NCI-H2227 treated with DMSO at 0.1 percent for 48 hours (cell line): Measurements from ENCODE around the gene LYRM4.
"Not testable (repeated sequence)": the region's sequence is repeated elsewhere in the genome, so short reads cannot be mapped to it uniquely, and the experiment has no call there.

ENCODE experiments used
- DNase-seq: peaks from one replicate; lab custom pipeline; 2025; lab: John Stamatoyannopoulos, UW

LYRM4 gene

GRCh38 chr6:5081182-5081581, 179.6 kb downstream of the LYRM4 start:
- DNase-seq = no peak

GRCh38 chr6:5080574-5080973, 180.2 kb downstream of the LYRM4 start:
- no peak for DNase-seq

DNA sequence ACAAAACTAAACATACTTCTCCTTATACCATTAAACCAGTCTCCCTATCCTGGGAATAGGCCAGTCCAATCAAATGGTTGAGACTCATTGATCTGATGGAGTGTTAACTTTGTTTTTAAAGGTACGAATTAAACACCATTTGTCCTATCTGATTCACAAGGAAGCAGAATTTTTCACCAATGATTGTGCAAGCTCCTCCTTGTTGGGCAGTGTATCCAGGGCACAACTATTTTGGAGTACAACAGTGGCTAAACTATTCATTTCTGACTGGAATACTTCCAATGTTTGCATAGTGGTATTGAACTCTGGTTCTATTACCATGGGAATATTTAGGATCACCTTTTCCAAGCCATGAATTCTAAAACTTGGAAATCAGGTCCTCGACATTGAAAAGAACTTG, 181.1 kb downstream of the LYRM4 start:
- no peak for DNase-seq

DNA sequence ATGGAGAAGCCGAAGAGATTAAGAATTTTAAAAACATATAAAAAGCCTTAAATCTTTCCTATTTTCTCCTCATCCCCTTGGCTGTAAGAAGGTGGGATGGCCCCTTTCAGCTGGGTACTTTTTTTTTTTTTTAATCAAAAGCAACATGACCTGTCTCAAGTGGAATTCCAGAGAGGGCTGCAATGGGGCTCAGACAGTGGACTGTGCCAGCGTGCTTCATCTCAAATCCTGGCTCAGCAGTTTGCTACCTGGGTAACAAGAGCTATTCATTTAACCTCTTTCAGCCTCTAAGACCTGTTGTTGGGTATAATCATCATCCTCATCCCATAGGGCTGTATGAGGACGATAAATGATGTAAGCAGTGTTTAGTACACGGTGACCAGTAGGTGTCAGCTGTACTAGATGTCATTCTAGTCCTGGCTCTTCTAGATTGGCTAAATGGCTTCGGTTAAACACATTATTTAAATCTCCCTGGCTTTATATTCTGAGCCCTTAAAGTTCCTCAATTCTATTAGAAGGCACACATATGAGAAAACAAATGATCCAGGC, 182.6 kb downstream of the LYRM4 start:
- DNase-seq = no peak

DNA sequence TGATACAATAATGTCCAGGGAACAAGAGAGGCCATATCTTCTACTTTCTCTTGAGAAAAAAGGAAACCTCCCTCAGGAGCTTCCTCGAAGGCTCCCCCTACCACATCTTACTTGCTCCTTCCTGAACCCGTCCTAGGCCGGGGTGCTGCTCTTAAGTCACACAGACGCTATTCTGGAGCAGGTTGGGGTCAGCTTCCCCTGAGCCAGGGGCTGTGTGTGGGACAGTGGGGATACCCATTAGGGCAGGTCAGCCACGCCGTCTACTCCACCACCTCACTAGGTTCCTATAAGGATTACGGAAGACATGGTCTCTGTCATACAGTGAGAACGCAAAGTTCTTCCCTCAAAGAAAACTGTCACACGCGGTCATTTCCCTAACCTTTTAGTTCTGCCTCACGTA, 183.8 kb downstream of the LYRM4 start:
- no peak for DNase-seq

- DNase-seq = no peak
Observed at GRCh38 chr6:5073992-5074391, 186.8 kb downstream of the LYRM4 start.

GRCh38 chr6:5072440-5072839, 188.3 kb downstream of the LYRM4 start:
- DNase-seq = no peak

DNA sequence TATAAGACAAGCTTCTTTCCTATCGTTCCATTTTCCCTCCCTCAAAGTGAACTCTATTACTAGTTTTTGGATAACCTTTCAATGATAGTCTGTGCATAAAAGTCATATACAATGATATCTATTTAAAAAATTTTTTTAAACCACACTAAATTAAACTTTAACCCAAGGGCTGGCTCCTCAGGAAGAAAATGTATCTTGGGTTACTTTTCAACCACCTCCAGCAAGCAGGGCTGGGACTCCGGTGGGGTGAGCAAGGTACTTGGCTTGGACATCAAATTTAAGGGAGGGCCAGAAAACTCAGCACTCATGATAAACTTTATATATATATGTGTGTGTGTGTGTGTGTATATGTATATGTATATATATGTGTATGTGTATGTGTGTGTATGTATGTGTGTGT, 189.5 kb downstream of the LYRM4 start:
- no peak for DNase-seq

GRCh38 chr6:5068153-5068751, 192.5 kb downstream of the LYRM4 start:
- DNase-seq = no peak

GRCh38 chr6:5067305-5067704, 193.4 kb downstream of the LYRM4 start:
- DNase-seq = no peak

GRCh38 chr6:5066456-5067093, 194.2 kb downstream of the LYRM4 start:
- DNase-seq = no peak

DNA sequence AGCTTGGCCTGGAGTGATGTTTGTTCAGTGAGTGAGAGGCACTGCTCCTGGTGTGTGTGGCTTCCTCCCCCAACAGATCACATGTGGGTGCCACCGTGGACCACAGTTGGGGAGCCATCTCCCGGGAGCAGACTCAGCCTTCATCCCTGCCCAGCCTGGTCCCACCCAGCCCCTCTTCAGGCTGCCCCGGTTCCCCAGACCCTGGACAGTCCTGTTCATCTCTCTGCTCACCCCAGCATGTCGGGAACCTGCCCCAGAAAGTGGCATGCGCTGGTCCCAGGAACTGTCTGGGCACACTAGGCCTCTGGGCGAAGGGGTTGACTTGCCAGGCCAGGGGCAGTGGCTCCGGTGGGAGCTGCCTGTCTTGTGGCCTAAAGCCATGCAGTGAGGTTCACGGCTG, 197.1 kb downstream of the LYRM4 start:
- DNase-seq = no peak

GRCh38 chr6:5061152-5061551, 199.6 kb downstream of the LYRM4 start:
- DNase-seq = no peak

- DNase-seq = not testable (repeated sequence)
Observed at GRCh38 chr6:5060439-5060838, 200.3 kb downstream of the LYRM4 start.

DNA sequence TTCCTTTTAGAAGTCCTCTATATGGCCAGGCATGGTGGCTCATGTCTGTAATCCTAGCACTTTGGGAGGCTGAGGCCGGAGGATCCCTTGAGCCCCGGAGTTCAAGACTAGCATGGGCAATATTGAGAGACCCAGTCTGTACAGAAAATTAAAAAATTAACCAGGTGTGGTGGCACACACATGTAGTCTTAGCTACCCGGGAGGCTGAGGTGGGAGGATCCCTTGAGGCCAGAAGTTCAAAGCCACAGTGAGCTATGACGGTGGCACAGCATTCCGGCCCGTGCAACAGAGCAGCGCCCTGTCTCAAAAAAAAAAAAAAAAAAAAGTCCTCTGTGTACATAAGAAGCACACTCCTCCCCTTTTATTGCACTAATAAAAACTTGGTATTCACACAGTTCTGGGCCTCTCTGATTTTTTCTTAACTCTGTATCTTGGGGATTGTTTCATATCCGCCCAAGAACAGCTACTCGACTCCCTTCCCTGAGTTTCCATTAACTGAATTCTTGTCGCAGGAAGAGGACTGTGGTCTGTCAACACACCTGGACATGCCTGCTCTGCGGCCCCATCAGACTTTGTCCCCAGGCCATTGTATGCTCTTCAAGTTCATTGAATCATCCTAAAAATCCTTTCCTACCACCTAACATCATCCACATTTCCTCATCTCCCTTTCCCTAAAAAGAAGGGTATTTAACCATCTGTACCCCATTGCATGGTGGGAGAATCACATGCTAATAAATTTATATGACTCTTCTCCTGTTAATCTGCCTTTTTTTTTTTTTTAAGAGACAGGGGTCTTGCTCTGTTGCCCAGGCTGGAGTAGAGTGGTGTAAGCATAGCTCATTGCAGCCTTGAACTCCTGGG, 201.5 kb downstream of the LYRM4 start:
- no peak for DNase-seq
